HFF-Myc (cell line): ENCODE measurements around the gene TCHHL1.
"Not testable (repeated sequence)": the region's sequence is repeated elsewhere in the genome, so short reads cannot be mapped to it uniquely, and the experiment has no call there.

ENCODE experiments used
- DNase-seq: peaks from one replicate; pipeline ENCODE4 v3.0.0-alpha.2; 2011; ENCODE audit warnings: low read depth; ENCODE audit errors: extremely low read depth
- H3K4me3 ChIP-seq: replicated peaks from 2 replicates; pipeline ENCODE4 v1.5.1; 2011; ENCODE audit warnings: low read depth, mild to moderate bottlenecking, control low read depth, low read length
- TF ChIP-seq, protein P1 (sequence below): IDR thresholded peaks from 2 replicates; pipeline ENCODE4 v1.5.1; 2012; ENCODE audit warnings: mild to moderate bottlenecking, low read depth, low read length, control low read depth; ENCODE audit errors: missing control alignments

TCHHL1 gene

DNA sequence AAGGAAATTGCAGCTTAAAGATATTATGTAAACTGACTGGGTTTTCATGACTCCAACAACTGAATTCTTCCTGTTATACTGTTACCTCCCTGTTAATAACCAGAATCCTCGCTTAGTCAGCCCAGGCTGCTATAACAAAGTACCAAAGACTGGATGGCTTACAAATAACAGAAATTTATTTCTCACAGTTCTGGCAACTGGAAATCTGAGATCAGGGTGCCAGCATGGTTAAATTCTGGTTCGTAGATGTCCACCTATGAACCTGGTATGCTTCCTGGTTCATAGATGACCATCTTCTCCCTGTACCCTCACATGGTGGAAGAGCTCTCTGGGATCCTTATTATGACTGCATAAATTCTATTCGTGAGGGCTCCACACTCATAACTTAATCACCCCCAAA lies 8.1 kb upstream of the TCHHL1 start:
- no peak for DNase-seq
- no peak overlapping the region for H3K4me3 ChIP-seq

DNA sequence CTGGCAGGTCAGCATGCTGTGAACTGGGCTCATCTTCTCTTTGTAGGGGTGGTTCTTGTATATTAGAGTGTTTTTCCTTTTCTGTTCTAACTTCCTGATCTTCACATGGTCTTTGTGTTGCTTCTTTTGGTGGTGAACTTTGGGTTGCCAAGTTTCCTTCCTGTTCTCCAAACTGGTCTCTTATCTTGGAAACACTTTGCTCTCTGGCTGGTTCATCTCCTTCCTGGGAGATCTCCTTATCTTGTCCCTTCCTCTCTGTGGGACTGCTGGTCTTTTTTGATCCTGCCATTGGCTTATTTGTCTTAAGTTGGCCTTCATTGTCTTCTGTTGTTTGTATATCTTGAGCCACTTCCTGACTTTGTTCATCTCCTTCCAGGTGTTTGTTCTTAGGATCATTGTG lies 2.1 kb downstream of the TCHHL1 start:
- DNase-seq, result no peak
- no peak overlapping the region for H3K4me3 ChIP-seq
- TF ChIP-seq, protein P1, sequence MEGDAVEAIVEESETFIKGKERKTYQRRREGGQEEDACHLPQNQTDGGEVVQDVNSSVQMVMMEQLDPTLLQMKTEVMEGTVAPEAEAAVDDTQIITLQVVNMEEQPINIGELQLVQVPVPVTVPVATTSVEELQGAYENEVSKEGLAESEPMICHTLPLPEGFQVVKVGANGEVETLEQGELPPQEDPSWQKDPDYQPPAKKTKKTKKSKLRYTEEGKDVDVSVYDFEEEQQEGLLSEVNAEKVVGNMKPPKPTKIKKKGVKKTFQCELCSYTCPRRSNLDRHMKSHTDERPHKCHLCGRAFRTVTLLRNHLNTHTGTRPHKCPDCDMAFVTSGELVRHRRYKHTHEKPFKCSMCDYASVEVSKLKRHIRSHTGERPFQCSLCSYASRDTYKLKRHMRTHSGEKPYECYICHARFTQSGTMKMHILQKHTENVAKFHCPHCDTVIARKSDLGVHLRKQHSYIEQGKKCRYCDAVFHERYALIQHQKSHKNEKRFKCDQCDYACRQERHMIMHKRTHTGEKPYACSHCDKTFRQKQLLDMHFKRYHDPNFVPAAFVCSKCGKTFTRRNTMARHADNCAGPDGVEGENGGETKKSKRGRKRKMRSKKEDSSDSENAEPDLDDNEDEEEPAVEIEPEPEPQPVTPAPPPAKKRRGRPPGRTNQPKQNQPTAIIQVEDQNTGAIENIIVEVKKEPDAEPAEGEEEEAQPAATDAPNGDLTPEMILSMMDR, result no peak

More for the DNA sequence above, 8.1 kb upstream of the TCHHL1 start:
- TF ChIP-seq, protein P1, result no peak

DNA sequence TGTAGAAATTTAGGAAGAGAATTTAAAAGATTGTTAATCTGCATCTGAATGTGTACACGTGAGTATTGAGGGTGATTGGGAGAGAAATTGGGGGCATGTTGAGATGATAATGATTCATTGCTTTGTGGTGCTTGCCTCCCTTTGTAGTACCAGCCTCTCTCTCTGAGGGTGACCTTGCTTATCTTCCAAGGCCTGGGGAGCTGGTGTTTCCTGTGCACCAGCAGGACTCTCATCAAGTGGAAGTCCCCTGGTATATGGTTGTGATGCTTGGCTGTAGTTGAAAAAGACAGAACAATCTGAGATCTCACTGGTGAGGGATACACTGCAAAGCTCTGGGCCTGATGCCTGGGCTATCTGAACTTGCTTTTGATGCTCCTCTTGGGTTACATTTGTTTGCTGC lies 4.0 kb downstream of the TCHHL1 start:
- no peak for DNase-seq
- no peak overlapping the region for H3K4me3 ChIP-seq
- TF ChIP-seq, protein P1, result no peak

DNA sequence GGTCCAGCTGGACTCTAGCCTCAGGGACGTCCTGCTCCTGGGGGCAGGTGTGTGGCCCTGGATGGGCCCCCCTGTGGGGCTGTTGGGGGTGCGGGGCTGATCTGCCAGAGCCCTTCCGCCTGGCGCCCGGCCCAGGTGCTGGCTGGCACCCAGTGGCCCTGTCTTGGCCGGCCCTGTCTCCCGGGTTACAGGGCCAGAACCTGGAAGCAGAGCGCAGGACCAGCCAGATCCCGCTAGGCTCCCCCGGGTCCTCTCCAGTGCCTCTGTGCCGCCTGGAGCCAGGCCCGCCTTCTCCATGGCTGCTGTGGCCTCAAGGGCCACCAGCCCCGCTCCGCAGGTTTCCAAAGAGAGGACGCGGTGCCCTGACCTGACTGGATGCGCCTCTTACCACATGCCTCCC lies 7.8 kb downstream of the TCHHL1 start:
- H3K4me3 ChIP-seq, DNase-seq: not testable (repeated sequence)

DNA sequence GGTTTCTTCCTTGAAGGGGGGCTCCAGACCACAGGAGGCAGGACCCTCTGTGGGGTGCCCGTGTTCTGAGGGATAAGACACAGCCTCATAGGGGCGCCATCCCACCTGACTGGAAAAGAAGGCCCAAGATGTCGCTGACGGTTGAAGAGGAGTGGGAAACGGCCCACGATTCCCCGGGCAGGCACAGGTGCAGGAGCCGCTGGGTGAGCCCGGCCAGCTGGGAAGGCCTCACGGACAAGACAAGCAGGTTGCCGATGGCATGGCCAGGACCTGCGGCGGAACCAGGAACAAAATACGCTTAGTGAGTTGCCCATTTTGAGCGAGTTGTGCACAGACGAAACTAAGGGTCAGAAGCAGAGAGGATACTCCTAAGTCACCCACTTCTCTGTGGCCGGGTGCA lies 8.4 kb downstream of the TCHHL1 start:
- H3K4me3 ChIP-seq, DNase-seq: not testable (repeated sequence)

DNA sequence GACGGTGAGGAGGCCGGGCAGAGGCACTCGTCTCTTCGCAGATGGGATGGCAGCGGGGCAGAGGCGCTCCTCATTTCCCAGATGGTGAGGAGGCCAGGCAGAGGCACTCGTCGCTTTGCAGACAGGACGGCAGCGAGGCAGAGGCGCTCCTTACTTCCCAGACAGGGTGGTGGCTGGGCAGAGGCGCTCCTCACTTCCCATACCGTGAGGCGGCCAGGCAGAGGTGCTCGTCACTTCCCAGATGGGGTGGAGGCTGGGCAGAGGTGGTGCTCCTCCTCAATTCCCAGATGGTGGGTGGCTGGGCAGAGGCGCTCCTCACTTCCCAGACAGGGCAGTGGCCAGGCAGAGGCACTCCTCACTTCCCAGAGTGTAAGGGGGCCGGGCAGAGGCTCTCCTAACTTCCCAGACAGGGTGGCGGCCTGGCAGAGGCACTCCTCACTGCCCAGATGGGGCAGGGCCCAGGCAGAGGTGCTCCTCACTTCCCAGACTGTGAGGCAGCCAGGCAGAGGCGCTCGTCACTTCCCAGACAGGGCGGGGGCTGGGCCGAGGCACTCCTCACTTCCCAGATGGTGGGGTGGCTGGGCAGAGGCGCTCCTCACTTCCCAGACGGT lies 9.9 kb downstream of the TCHHL1 start:
- no peak for DNase-seq
- no peak overlapping the region for H3K4me3 ChIP-seq
- TF ChIP-seq, protein P1, result no peak

DNA sequence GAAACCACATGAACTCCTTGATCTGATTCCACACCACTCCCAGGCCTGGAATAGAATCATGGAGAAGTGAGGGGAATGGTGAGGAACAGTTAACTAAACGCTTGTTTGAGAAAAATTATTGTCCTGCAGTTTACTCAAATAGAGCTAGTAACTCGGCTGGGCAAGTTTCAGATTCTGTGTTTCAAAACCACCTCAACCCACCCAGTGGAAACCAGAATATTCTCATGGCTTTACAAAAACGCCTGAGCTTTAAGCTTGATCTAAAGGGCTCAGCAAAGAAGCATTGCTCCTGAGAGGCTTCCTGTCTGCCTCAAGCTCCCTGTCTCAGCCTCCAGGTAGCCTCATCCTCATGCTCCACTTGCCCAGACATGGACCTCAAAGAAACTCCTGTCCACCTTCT lies 16.6 kb downstream of the TCHHL1 start:
- no peak for DNase-seq
- TF ChIP-seq, protein P1, result no peak
- H3K4me3 ChIP-seq, result no peak overlapping the region

DNA sequence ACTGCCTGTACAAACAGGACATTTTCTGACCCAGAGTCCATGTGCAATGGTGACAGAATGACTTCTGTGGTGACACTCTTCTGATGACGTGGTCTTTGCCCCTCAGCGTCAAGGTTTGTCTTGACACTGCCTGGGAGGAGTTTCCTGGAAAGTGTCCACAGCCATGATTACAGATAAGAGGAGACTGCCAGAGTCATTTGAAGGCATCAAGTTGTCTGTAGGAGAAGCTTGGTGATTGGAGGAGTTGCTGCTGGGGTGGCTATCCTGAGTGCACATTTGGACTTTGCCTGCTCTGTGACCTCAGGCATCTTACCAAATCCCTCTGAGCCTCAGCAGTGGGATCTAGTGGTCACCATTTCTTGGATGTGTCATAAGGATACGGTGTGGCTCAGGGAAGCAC lies 17.7 kb downstream of the TCHHL1 start:
- DNase-seq, result no peak
- TF ChIP-seq, protein P1, result no peak
- no peak overlapping the region for H3K4me3 ChIP-seq
